Neural cell (in vitro differentiated cells): ENCODE measurements around the gene PSMB7. TPM values are rescaled to one million over a fixed set of nuclear protein-coding genes. Genes with fewer than 3 reads are reported as not detected.
A peak's percentile ranks its signal among the peaks of the same experiment; 100 is the strongest.

ENCODE experiments used
- H2AFZ ChIP-seq: fragments of 200-600, 300-800 bp; sonication (generic), shearing (Covaris generic); 2 replicates; pipeline ENCODE4 v1.6.0; 2014; ENCODE audit warnings: low read depth, mild to moderate bottlenecking, antibody characterized with exemption, low read length, moderate library complexity
- H3F3A ChIP-seq: fragments of 200-600 bp; shearing (Covaris generic); 2 replicates; pipeline ENCODE4 v1.6.1; 2016; ENCODE audit warnings: mild to moderate bottlenecking, moderate library complexity, mixed read lengths, antibody characterized with exemption, low read length; ENCODE audit not compliant: insufficient read depth, poor library complexity, severe bottlenecking
- H3K27ac ChIP-seq: fragments of 200-600, 300-800 bp; sonication (generic), shearing (Covaris generic); 2 replicates; pipeline ENCODE4 v1.5.1; 2014; ENCODE audit warnings: mild to moderate bottlenecking, low read length, moderate library complexity
- H3K27me3 ChIP-seq: fragments of 300-800, 200-600 bp; sonication (generic), shearing (Covaris generic); 2 replicates; pipeline ENCODE4 v1.6.0; 2014; ENCODE audit warnings: mild to moderate bottlenecking, low read depth, low read length, moderate library complexity; ENCODE audit not compliant: insufficient read depth
- H3K36me3 ChIP-seq: fragments of 300-800, 200-600 bp; sonication (generic), shearing (Covaris generic); 2 replicates; pipeline ENCODE4 v1.5.1; 2014; ENCODE audit warnings: mild to moderate bottlenecking, antibody characterized with exemption, low read length, moderate library complexity; ENCODE audit not compliant: insufficient read depth
- H3K4me2 ChIP-seq: fragments of 300-800, 200-600 bp; sonication (generic), shearing (Covaris generic); 2 replicates; pipeline ENCODE4 v1.6.0; 2014; ENCODE audit warnings: mild to moderate bottlenecking, low read length
- H3K4me3 ChIP-seq: fragments of 300-800, 200-600 bp; sonication (generic), shearing (Covaris generic); 2 replicates; pipeline ENCODE4 v1.5.1; 2014; ENCODE audit warnings: mild to moderate bottlenecking, low read length, moderate library complexity
- H3K79me2 ChIP-seq: fragments of 200-600 bp; shearing (Covaris generic); replicated peaks from 2 replicates; pipeline ENCODE4 v1.6.0; 2014; ENCODE audit warnings: mild to moderate bottlenecking, low read length, moderate library complexity; ENCODE audit not compliant: insufficient read depth
- H3K9ac ChIP-seq: fragments of 300-800, 200-600 bp; sonication (generic), shearing (Covaris generic); 2 replicates; pipeline ENCODE4 v1.6.1; 2016; ENCODE audit warnings: mild to moderate bottlenecking, low read length, mixed read lengths
- H3K9me2 ChIP-seq: fragments of 200-600 bp; shearing (Covaris generic); 2 replicates; pipeline ENCODE4 v1.6.1; 2016; ENCODE audit warnings: mild to moderate bottlenecking, low read length, mixed read lengths; ENCODE audit not compliant: insufficient read depth
- H3K9me3 ChIP-seq: fragments of 200-600, 300-800 bp; sonication (generic), shearing (Covaris generic); 2 replicates; pipeline ENCODE4 v1.6.1; 2016; ENCODE audit warnings: mild to moderate bottlenecking, mixed run types, low read length, moderate library complexity, mixed read lengths
- H4K20me1 ChIP-seq: fragments of 200-600 bp; shearing (Covaris generic); 2 replicates; pipeline ENCODE4 v1.6.1; 2016; ENCODE audit warnings: mild to moderate bottlenecking, mixed run types; ENCODE audit not compliant: insufficient read depth
- CTCF ChIP-seq: fragments of 450-650 bp; IDR thresholded peaks from 2 replicates; pipeline ENCODE4 v1.5.1; 2014; ENCODE audit warnings: antibody characterized with exemption, mild to moderate bottlenecking, moderate library complexity; ENCODE audit not compliant: poor library complexity, severe bottlenecking
- EP300 ChIP-seq: fragments of 450-650 bp; conservative IDR thresholded peaks from 2 replicates; pipeline ENCODE4 v1.6.1; 2014; ENCODE audit warnings: antibody characterized with exemption, mild to moderate bottlenecking, moderate library complexity; ENCODE audit not compliant: poor library complexity, severe bottlenecking
- EZH2 ChIP-seq: fragments of 200-600, 300-800 bp; shearing (Covaris generic), sonication (generic); IDR thresholded peaks from 2 replicates; pipeline ENCODE4 v1.6.1; 2014; ENCODE audit warnings: antibody characterized with exemption, low read length, borderline replicate concordance, mild to moderate bottlenecking; ENCODE audit not compliant: insufficient read depth, poor library complexity, severe bottlenecking
- MXI1 ChIP-seq: fragments of 450-650 bp; conservative IDR thresholded peaks from 2 replicates; pipeline ENCODE4 v1.6.1; 2014; ENCODE audit warnings: antibody characterized with exemption, mild to moderate bottlenecking; ENCODE audit not compliant: poor library complexity, severe bottlenecking
- POLR2AphosphoS5 ChIP-seq: IDR thresholded peaks from 2 replicates; pipeline ENCODE4 v1.6.1; 2012
- RAD21 ChIP-seq: fragments of 450-650 bp; conservative IDR thresholded peaks from 2 replicates; pipeline ENCODE4 v1.6.1; 2014; ENCODE audit warnings: antibody characterized with exemption, mild to moderate bottlenecking, moderate library complexity
- SMC3 ChIP-seq: fragments of 450-650 bp; conservative IDR thresholded peaks from 2 replicates; pipeline ENCODE4 v1.6.1; 2014; ENCODE audit warnings: antibody characterized with exemption, mild to moderate bottlenecking, moderate library complexity; ENCODE audit not compliant: poor library complexity
- TAF1 ChIP-seq: IDR thresholded peaks from 2 replicates; pipeline ENCODE4 v1.6.1; 2012; ENCODE audit warnings: low read depth
- polyA plus RNA-seq: library from polyadenylated mRNA; depleted of rRNA; stranded (reverse); fragments of >200 nt; gene quantifications from 2 replicates; pipeline ENCODE4 v1.2.3, GENCODE V29; 2014
- TF ChIP-seq, protein P1 (sequence below): IDR thresholded peaks from 2 replicates; pipeline ENCODE4 v1.6.1; 2012; ENCODE audit warnings: borderline replicate concordance

PSMB7 gene
- polyA plus RNA-seq, 1 donor from 2014 or later: 363 TPM

- H3F3A ChIP-seq: no peaks in the 10 kb centered on the region
- H3K27me3 ChIP-seq: no peaks in the 10 kb centered on the region
- H3K4me3 ChIP-seq: peak overlapping the region; percentile 15
- H3K79me2 ChIP-seq: peaks cover 45% of the 10 kb centered on the region
- TF ChIP-seq TAF1 (no peak), SMC3 (peak; percentile 67), EP300 (no peak), EZH2 (no peak), POLR2AphosphoS5 (no peak), RAD21 (peak; percentile 64), CTCF (peak; percentile 71), MXI1 (no peak)
- TF ChIP-seq, protein P1, sequence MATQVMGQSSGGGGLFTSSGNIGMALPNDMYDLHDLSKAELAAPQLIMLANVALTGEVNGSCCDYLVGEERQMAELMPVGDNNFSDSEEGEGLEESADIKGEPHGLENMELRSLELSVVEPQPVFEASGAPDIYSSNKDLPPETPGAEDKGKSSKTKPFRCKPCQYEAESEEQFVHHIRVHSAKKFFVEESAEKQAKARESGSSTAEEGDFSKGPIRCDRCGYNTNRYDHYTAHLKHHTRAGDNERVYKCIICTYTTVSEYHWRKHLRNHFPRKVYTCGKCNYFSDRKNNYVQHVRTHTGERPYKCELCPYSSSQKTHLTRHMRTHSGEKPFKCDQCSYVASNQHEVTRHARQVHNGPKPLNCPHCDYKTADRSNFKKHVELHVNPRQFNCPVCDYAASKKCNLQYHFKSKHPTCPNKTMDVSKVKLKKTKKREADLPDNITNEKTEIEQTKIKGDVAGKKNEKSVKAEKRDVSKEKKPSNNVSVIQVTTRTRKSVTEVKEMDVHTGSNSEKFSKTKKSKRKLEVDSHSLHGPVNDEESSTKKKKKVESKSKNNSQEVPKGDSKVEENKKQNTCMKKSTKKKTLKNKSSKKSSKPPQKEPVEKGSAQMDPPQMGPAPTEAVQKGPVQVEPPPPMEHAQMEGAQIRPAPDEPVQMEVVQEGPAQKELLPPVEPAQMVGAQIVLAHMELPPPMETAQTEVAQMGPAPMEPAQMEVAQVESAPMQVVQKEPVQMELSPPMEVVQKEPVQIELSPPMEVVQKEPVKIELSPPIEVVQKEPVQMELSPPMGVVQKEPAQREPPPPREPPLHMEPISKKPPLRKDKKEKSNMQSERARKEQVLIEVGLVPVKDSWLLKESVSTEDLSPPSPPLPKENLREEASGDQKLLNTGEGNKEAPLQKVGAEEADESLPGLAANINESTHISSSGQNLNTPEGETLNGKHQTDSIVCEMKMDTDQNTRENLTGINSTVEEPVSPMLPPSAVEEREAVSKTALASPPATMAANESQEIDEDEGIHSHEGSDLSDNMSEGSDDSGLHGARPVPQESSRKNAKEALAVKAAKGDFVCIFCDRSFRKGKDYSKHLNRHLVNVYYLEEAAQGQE: no peak
- H3K36me3 ChIP-seq: no peaks in the 10 kb centered on the region
- no peak overlapping the region for H3K9ac ChIP-seq
- H2AFZ ChIP-seq: no peak overlapping the region
- no peaks in the 10 kb centered on the region for H3K9me3 ChIP-seq
- H4K20me1 ChIP-seq: no peaks in the 10 kb centered on the region
- no peaks in the 10 kb centered on the region for H3K9me2 ChIP-seq
- no peak overlapping the region for H3K4me2 ChIP-seq
- H3K27ac ChIP-seq: no peak overlapping the region
Observed at GRCh38 chr9:124392871-124393460, 22.3 kb downstream of the PSMB7 start.

GRCh38 chr9:124392254-124392870 is 22.9 kb downstream of the PSMB7 start:
- no peaks in the 10 kb centered on the region for H3K9me2 ChIP-seq
- no peaks in the 10 kb centered on the region for H3K27me3 ChIP-seq
- no peak overlapping the region for H3K9ac ChIP-seq
- H3K4me3 ChIP-seq: no peak overlapping the region
- no peaks in the 10 kb centered on the region for H4K20me1 ChIP-seq
- H3K79me2 ChIP-seq: peaks cover 48% of the 10 kb centered on the region
- no peak overlapping the region for H3K4me2 ChIP-seq
- H3K27ac ChIP-seq: no peak overlapping the region
- no peaks in the 10 kb centered on the region for H3K36me3 ChIP-seq
- H3K9me3 ChIP-seq: no peaks in the 10 kb centered on the region
- H2AFZ ChIP-seq: no peak overlapping the region
- TF ChIP-seq SMC3 (no peak), POLR2AphosphoS5 (no peak), EZH2 (no peak), CTCF (no peak), TAF1 (no peak), RAD21 (no peak)
- TF ChIP-seq, protein P1: no peak
- H3F3A ChIP-seq: no peaks in the 10 kb centered on the region
